ENCODE measurements around the gene SARDH.
"Not testable (repeated sequence)": the region's sequence is repeated elsewhere in the genome, so short reads cannot be mapped to it uniquely, and the experiment has no call there.

SARDH gene

GRCh38 chr9:133684936-133685361 is 53.2 kb downstream of the SARDH start:
- no peak for DNase-seq (ENCODE audit: low read depth)

- no peak for DNase-seq (ENCODE audit: low read depth)
Measured at GRCh38 chr9:133684121-133684935, 53.8 kb downstream of the SARDH start.

- no peak for DNase-seq (ENCODE audit: low read depth)
Measured at GRCh38 chr9:133683586-133684120, 54.5 kb downstream of the SARDH start.

GRCh38 chr9:133682818-133683585 is 55.1 kb downstream of the SARDH start:
- DNase-seq (ENCODE audit: low read depth): no peak

- no peak for DNase-seq (ENCODE audit: low read depth)
Measured at GRCh38 chr9:133681658-133682306, 56.4 kb downstream of the SARDH start.

GRCh38 chr9:133680976-133681657 is 57.0 kb downstream of the SARDH start:
- no peak for DNase-seq (ENCODE audit: low read depth)

GRCh38 chr9:133680250-133680975 is 57.7 kb downstream of the SARDH start:
- no peak for DNase-seq (ENCODE audit: low read depth)

GRCh38 chr9:133679466-133680061 is 58.6 kb downstream of the SARDH start:
- DNase-seq (ENCODE audit: low read depth): no peak

- no peak for DNase-seq (ENCODE audit: low read depth)
Measured at GRCh38 chr9:133679056-133679455, 59.1 kb downstream of the SARDH start.

- DNase-seq (ENCODE audit: low read depth): no peak
Measured at GRCh38 chr9:133677126-133678010, 60.8 kb downstream of the SARDH start.

GRCh38 chr9:133676450-133676849 is 61.7 kb downstream of the SARDH start:
- no peak for DNase-seq (ENCODE audit: low read depth)

- not testable (repeated sequence) for DNase-seq (ENCODE audit: low read depth)
Measured at GRCh38 chr9:133675796-133676195, 62.4 kb downstream of the SARDH start.

GRCh38 chr9:133674091-133674490 is 64.1 kb downstream of the SARDH start:
- DNase-seq (ENCODE audit: low read depth): no peak

- no peak for DNase-seq (ENCODE audit: low read depth)
Measured at GRCh38 chr9:133673258-133673655, 64.9 kb downstream of the SARDH start.

- no peak for DNase-seq (ENCODE audit: low read depth)
Measured at GRCh38 chr9:133672503-133673257, 65.5 kb downstream of the SARDH start.

GRCh38 chr9:133671371-133671770 is 66.8 kb downstream of the SARDH start:
- no peak for DNase-seq (ENCODE audit: low read depth)

- DNase-seq (ENCODE audit: low read depth): no peak
Measured at GRCh38 chr9:133670466-133670865, 67.7 kb downstream of the SARDH start.

GRCh38 chr9:133669182-133669801 is 68.9 kb downstream of the SARDH start:
- DNase-seq (ENCODE audit: low read depth): no peak

All from HS-27A (cell line).